Stimulated activated CD8-positive, alpha-beta memory T cell treated with anti-CD3 and anti-CD28 coated beads, Interleukin-15, amount 100 ng/mL, for 1 hour (primary cell): ENCODE data around the gene PLAAT3.
"Not testable (repeated sequence)": the region's sequence is repeated elsewhere in the genome, so short reads cannot be mapped to it uniquely, and the experiment has no call there.

Experiments used
- DNase-seq: peaks from one replicate; pipeline ENCODE4 v3.0.0-alpha.2; 2020; ENCODE audit warnings: low read depth

PLAAT3 gene

DNA sequence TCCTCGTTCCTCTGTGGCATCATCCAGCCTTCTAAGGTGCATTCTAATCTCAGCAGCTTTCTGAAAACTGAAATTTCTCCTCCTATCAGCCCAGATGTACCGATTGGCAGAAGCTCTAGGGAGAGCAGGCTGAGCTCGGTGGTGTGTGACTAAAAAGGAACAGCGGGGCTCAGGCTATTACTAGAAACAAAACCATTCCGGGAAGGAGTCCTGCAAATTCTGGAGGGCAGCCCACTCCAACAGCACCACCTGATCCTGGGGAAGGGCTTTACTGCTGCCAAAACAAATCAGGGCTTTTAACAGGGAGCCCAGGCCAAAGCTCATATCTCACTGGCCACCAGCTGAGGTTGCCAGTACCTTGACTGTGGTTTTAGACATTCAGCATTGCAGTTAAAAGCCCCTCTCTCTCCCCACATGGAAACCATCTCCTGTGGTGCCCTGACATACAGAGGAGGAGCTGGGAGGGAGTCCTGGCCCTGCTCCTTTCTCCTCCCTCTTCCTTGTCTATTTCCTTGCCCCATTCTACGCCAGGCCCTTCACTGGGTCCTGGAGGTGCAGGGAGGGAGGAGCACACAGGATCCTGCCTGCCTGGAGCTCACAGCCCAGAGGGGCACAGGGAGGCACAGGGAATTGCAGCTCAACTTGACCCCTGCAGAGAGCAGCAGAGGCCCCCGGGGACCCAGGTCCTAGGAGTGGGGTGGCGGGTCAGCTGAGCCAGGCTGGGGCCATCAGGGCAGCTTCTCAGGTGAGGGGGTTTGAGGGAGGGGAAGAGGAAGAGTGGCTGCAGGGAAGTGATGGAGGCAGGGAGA, 76.7 kb downstream of the PLAAT3 start:
- DNase-seq, result no peak

- no peak for DNase-seq
These were observed 77.5 kb downstream of the PLAAT3 start, which contains the start of gene PLAAT4 for GRCh38 chr11:63536669-63537292. PLAAT4 (plus strand) TSS chr11:63536808; CDS start chr11:63536869, 61 bp downstream.

DNA sequence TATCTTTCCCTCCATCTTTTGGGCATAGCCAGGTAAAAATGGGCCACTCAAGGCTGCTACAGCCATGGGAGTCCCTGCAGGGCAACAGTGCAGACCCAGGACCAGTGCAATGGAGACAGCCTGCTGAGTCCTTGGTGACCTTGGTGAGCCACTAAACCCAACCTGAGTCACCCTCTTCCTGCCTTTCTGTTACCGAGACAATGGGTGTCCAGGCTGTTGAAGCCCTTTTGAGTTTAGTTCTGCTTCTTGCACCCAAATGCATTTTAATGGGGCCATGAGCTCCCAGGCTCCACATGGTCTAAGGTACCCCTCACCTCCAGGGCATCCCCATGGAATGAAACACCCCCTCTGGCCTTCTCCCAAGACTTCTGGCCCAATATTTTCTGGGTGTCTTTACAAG, 78.5 kb downstream of the PLAAT3 start:
- DNase-seq, result no peak

DNA sequence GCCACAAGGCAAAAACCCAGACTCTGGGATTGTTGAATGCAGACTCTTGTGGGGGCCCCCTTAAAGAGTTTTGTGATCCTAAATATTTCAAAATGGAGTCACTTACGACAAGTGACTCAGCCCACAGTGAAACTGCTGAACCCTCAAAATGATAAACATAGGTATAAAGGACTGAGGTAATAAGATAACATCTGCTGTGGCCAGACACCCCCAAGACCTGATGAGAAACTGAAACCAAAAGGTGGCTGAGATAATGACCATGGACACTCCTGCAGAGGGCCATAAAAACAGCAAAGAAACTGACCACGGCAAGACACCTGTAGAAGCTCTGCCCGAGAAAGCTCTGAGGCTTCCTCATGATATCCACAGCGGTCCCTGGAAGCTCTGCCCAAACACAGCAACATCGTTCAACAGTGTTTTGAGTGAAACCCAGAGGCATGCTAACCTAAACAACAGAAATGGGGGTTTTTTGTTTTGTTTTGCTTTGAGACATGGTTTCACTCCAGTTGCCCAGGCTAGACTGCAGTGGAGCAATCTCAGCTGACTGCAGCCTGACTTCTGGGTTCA, 79.3 kb downstream of the PLAAT3 start:
- no peak for DNase-seq

DNA sequence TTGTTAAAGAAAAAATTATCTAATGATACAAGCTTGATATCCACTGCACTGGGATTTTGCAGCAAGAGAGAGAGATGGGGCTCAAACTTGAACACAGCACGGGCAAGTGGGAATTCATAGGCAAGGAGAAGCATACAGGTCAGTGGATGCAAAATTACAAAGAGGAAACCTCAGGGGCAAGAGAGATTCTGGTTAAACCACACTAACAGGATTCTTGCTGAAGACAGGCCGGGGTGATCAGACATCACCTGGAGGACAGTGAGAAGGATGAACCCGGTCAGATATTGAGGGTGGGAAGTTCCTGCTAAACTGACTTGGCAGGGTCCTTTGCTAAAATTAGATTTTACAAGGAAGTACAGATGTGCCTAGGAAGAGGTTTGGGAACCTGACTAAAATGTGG, 80.2 kb downstream of the PLAAT3 start:
- no peak for DNase-seq

DNA sequence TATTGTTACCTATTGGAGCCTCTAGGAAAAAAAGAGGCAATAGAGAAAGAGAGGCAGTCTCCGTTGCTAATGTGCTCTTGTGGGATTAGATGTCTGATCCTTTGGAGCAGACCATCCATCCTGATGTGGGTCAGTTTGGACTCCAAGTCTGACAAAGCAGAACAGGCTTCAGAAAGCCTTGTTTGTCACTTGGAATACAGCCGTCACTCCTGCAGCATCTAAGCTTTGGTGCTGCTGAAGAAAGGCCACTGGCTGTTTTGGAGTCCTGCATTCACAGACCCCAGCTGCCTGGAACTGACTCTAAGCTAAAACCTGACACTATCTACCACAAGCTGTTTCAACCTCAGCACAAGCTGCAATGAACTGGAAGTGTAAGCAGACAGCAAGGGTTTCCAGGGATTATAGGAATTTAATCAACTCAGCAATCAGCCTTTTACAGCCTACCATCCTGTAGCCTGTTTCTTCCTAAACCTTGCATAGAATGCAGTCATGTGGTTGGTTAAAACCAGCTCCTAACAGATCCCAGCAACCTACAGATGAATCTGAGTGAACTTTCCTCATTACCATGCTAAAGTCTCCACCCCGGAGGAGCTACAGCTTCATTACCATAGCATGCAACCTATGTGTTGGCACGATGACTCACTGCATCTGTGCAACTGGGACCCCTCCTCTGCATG, 81.3 kb downstream of the PLAAT3 start:
- DNase-seq, result no peak

- no peak for DNase-seq
These were observed 82.1 kb downstream of the PLAAT3 start for GRCh38 chr11:63532117-63532516.

GRCh38 chr11:63531074-63531792, 83.0 kb downstream of the PLAAT3 start:
- DNase-seq, result not testable (repeated sequence)

DNA sequence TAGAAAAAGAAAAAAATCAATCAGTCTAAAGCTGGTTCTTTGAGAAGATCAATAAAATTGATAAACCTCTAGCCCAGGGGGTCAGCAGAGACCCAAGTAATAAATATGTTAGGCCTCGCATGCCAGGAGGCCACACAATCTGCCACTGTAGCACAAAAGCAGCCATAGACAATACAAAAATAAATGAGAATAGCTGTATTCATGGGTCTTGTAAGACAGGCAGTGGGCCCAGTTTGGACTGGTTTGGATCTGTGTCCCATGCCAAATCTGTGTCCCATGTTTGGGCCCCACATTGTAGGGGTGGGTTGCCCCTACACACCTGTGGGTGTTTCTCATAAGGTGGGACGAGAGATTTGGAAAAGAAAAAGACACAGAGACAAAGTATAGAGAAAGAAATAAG, 84.2 kb downstream of the PLAAT3 start:
- DNase-seq, result no peak

DNA sequence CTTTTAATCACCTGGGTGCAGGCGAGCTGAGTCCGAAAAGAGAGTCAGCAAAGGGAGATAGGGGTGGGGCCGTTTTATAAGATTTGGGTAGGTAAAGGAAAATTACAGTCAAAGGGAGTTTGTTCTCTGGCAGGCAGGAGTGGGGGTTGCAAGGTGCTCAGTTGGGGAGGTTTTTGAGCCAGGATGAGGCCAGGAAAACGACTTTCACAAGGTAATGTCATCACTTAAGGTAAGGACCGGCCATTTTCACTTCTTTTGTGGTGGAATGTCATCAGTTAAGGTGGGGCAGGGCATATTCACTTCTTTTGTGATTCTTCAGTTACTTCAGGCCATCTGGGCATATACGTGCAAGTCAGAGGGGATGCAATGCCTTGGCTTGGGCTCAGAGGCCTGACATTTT, 84.9 kb downstream of the PLAAT3 start:
- not testable (repeated sequence) for DNase-seq

GRCh38 chr11:63528729-63529278, 85.4 kb downstream of the PLAAT3 start:
- DNase-seq, result not testable (repeated sequence)

GRCh38 chr11:63528156-63528555, 86.1 kb downstream of the PLAAT3 start:
- DNase-seq, result not testable (repeated sequence)

DNA sequence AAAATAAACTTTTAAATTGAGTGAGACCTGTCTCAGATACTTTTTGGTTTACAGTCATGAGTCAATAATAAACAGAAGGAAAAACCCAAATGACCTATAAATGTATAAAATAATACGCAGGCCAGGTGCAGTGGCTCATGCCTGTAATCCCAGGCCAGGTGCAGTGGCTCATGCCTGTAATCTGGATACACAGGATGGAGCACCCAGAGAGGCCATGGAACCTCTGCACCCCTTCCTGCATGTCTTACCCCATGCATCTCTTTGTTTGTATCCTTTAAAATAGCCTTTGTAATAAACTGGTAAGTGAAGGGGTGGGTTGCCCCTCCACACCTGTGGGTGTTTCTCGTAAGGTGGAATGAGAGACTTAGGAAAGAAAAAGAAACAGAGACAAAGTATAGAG, 86.6 kb downstream of the PLAAT3 start:
- DNase-seq, result no peak
